Kidney glomerular epithelial cell (primary cell): Measurements from ENCODE around the gene GALNT14.
A peak's percentile ranks its signal among the peaks of the same experiment; 100 is the strongest.

Source experiments
- DNase-seq: peaks from one replicate; lab custom pipeline; 2025; lab: John Stamatoyannopoulos, UW

GALNT14 gene

DNA sequence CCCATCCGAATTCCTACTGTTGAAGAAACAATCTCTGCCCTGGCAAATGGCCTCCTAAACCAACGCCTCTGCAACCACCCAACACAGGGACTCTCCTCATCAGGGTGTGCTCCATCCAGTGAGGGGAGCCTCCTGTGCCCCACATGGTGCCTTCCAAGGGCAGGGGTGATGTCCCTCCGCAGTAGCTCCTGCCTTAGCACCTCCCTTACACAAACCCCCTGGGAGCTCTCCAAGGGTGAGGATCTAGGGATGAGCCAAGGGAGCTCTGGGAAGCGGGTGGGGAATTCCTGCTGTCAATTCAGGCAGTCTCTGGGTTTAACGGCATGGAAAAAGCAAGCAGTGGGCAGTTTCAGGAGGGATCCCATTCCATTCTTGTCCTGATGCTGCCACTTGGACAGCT, 3.8 kb downstream of the GALNT14 start:
- no peak for DNase-seq

DNA sequence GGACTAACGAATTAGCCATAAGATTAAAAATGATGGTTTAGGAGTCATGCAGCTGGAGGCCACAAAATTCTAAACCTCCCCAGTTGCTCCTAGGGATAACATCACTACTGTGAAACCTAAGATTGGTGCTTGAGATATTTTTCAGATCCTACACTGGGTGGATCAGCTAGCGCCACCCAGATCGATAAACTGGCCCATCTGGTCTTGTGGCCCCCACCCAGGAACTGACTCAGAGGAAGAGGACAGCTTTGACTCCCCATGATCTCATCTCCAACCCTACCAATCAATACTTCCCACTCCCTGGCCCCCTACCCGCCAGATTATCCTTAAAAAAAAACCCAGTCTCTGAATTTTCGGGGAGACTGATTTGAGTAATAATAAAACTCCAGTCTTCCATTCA, 5.5 kb downstream of the GALNT14 start:
- no peak for DNase-seq

DNA sequence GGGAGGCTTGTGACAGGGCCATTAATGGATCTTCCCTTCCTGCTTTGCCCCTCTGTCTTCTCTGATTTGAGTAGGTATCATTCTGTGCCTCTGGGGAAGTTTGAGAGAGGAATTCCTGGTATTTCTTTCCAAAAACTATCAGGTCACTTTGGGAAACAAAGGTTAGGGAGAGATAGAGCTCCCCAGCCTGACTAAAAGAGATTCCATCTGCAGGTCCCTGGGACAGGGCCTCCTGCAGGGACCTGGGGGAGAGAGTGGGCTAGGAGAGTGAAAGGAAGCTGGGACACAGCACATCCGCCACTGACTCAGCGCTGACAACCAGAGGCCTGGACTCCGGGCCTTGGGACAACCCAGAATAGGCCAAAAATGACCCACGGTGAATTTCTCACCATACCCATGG, 6.4 kb downstream of the GALNT14 start:
- no peak for DNase-seq

DNA sequence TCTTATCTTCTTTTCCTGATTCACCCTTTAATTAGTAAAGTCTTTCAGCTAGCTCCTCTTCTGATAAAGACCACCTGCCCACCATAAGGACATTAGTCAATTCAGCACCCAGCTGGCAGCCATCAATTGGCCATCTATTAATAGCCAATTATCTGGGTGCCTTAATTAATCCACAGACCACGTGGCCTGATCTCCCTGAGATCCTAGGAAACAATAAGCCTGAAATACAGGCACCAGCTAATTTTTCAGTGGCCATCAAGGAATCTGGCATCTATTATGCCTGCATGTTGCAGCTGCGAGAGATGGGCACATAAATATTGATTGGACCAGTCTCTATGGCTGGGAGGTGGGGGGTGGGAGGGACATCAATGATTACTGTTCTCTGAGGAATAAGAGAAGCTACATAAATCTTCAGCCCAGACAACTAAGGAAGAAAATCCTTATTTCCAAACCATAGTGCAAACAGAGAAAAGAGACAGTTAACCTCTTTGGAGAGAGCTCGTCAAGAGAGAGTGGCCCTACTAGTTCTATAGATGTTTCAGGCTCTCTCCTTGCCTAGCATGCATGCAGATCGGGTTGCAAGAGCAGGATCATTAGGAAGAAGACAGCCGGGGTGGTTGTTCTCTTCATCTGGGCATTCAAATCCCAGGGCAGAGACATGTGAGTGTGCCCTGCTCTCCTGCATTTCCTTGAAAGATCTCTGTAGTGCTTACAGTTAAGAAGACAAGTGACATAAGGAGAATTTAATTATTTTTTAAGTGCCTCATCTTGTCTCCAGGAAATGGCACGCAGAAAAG, 8.7 kb downstream of the GALNT14 start:
- no peak for DNase-seq

DNA sequence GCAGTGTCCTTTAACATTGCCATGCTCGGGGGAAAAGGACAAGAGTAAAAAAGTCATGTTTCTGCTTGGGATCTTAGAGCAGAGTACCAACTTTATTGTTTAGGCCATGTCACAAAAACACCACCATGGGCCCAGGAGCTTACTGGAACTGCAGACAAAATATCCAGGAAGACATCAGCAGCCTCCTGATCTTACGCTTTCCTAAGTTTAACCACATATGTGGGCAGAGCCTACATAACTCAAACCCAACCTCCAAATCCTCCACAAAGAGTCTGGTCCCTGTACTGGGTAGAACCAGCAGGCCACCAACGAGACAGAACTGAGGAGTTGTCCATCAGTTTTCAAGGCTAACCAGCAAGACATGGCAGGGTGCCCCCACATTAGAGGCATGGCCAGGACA, 10.3 kb downstream of the GALNT14 start:
- DNase-seq: peak; percentile 78

DNA sequence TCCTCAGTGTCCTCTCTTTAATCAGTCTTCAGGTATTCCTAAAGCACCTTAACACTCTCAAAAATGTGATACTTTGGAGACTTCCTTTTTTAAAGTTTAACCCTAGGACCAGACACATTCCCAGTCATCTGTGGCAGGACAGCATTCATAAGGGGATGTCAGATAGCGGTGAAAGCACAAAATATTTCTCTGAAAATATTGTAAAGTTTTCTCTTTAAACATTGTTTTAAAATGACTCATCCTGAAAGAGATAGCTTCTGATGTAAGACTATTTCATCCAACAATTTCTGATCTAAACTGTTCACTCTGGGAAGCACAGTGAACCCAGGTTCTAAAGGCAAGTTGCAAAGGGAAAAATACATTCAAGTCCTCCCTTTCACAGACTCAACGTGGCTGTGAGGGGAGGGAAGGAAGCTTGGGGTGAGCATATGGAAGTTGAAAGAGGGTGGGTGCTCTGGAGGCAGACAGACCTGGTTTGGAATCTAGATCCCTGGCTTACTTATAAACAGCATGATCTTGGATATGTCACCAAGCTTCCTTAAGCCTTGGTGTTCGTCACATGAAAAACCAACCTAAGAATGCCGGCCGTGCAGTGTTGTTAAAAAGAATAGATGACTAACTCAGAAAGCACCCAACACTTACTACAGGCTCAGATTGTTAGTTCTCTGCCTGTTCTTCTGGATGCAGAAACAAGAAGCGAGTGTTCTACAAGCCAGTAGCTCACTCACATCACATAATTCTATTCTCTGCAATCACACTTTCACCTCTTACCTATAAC, 12.1 kb downstream of the GALNT14 start:
- peak; percentile 84 for DNase-seq

DNA sequence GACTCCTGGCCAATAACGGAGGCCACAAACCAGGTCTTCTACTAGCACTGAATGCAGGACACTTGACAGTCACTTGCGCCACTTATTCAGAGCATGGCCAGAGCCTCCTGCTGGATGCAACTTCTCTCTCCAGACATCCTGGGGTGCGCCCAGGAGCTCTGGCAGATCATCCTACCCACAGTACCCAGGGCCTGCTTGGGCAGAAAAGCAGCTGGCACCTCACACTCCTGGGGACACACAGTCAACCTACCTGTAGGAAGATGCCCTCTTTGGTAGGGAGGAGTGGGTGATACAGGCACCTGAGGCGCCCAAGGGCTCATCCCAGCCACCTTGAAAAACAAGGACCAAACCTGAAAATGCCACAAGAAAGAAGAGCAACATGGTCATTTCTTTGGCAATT, 13.3 kb downstream of the GALNT14 start:
- DNase-seq: no peak

DNA sequence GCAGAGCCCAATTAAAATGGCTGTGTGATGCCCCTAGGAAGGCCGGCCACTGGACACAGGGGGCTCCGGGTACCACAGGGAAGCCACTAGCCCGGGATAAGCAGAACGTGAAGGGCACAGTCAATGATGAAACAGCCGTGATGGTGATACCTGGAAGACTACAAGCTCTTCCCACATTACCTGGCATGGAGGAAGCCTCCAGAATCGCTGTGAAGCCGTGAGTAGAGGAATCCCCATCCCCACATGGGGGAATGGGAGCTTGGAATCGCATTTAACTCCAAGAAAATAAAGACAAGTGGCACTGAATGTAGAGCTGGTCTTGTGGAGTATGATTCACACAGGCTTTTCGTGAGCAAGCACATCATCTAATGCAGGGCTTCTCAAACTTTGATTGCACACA, 16.1 kb downstream of the GALNT14 start:
- no peak for DNase-seq

DNA sequence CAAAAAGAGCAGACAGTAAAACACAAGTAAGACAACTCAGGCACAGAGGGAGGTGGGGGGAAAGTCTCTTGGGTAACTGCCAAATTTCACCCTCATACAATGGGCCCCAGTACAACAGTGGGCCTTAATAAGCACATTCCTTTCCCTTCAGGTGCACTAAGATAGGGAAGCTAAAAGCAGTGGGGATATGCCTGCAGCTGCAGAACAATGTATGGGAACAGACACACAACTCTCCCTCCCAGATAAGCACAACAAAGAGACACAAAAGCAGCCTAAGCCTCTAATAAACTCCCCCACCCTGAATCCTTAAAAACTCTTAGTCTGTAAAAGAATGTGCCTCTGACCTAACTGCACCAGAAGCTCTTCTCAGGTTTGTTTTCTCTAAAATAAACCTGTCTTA, 24.5 kb downstream of the GALNT14 start:
- DNase-seq: no peak

DNA sequence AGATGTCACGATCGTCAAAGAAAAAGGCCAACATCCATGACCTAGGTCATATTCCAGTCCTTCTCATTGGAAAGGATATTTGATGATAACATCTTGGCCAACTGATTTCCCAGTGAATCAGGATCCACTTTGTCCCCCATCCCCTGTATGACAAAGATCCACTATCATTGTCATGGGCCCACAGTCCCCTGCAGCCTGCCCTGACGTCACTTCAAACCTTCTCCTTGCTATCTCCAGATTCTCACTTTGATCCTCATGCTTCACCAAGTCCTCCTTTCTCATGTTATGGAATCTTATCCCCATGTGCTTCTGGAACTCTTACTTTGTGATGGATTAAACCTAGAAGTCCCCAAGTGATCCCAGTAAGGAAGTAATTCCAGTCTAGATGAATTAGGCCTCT, 25.7 kb downstream of the GALNT14 start:
- DNase-seq: no peak

DNA sequence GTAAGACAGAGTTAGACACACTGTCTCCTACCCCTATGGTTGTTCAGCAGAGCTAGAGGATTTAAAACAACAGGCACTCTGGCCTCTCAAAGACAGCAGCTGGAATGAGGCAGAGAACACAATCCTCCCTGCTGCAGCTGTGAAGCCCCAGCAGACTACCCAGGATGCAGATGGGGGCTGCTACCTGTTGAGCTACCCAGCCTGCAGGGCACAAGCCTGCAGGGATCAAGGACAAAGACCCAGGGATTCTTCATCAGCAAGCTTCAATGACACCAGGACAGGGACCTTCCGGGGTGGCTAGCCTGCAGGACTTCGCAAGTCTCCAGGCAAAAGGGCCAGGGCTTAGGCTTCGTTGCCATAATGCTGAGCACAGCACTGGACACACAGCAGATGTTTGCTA, 27.2 kb downstream of the GALNT14 start:
- DNase-seq: no peak

DNA sequence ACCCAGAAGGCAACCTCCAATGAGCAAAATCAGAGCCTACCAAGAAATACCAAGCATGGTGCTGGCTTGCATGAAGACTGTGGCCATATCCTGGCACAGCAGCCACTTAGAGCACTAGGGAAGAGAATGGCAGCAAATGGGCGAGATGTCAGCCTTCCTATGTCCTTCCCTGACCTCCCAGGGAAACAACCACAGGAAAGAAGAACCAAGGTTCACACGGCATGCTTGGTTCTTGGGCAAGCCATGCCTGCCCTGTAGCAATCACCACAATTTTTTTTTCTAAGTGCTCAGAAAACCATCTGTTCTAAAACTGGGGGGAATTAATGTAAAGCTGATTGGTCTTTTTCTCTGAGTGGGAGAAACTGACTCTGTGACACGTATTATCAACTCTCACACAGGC, 27.8 kb downstream of the GALNT14 start:
- DNase-seq: no peak

DNA sequence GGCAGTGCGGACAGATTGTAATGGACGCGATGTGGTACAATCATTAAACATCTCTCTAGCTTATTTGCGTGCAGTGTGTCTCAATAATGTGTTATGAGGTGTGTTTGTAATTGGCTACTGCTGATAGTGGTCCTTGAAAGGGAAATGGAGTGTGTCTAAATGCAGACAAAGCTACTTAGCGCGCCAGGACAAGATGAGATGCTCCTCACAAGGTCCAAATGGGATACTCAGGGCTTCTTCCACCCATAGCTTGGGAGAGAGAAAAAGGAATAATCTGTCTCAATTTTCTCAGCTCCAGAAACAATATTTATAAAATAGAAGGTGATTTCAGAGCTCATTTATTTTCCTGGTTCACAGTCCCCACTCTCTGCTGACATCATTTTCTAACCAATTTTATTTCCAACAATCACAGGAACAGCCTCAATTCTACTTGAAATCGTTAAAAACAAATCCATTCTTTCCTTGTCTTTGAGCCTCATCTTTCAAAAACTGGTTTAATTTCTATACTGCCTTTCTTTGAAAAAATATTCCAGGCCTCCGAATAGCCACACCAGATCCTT, 28.5 kb downstream of the GALNT14 start:
- no peak for DNase-seq

DNA sequence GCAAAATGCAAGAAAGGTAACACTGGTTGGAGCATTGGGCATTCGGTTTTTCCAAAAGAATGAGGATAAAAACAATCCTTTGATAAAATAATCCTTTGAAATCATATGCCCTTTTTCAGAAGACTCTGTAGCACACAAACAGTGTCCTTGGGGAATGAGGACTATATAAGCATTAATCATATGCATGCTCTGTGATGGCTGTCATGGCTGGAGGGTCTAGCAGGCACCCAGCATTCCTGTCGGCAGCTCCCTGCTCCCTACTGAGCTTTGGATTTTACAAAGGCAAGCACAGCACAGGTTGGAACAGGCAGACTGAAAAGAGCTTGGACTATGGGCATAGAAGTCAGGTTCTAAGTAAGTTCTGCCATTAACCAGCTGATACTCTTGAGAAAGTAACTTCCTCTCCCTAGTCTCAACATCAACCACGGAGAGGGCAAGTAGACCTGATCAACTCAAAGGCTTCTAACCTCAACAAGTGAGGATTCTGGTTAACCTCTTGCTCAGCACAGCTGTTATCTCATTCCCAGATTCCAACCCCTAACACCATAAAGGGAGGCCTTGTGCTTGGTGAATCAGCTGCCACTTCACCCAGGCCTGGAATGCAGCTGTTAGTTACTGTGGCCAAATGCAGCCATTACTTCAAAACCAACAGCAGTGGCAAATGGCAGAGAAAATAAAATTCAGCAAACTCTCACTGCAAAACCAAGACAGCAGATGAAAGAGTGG, 29.5 kb downstream of the GALNT14 start:
- no peak for DNase-seq

DNA sequence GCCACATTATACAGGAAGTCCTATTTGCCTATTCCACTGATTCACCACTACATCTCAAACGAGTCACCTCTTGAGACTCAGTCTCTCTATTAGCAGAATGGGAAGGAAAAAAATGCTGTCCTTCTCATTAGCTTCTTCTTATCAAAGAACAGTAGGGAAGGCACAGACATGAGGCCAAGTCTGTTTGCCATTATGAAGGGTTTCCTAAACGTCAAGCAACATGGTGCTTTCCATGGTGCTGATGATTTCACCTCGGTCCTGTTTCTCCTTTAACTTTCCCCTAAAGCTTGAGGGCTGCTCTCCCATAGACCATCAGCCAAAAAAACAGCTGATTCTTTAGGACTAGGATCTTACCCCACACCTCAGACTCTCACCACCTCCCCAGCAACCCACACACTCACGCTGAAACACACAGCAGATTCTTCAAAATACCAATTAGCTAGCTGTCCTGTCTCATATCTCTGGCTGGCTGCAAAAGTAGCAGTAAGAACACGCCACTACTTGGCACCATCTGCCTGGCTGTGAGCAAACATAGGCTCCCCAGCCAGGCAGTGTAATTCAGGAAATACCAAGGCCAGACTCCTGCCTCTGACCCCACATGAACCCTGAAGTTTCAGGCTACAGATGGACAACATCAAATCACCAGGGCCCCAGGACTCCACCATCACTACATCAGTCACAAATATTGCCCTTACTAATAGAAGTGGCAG, 30.5 kb downstream of the GALNT14 start:
- DNase-seq: no peak

DNA sequence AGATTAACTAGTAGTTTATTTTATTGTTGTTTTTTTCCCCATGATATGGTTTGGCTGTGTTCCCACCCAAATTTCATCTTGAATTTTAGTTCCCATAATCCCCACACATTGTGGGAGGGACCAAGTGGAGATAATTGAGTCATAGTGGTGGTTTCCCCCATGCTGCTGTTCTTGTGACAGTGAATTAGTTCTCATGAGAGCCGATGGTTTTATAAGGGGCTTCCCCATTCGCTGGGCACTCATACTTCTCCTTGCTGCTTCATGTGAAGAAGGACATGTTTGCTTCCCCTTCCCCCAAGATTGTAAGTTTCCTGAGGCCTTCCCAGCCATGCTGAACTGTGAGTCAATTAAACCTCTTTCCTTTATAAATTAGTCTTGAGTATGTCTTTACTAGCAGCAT, 36.5 kb downstream of the GALNT14 start:
- no peak for DNase-seq

DNA sequence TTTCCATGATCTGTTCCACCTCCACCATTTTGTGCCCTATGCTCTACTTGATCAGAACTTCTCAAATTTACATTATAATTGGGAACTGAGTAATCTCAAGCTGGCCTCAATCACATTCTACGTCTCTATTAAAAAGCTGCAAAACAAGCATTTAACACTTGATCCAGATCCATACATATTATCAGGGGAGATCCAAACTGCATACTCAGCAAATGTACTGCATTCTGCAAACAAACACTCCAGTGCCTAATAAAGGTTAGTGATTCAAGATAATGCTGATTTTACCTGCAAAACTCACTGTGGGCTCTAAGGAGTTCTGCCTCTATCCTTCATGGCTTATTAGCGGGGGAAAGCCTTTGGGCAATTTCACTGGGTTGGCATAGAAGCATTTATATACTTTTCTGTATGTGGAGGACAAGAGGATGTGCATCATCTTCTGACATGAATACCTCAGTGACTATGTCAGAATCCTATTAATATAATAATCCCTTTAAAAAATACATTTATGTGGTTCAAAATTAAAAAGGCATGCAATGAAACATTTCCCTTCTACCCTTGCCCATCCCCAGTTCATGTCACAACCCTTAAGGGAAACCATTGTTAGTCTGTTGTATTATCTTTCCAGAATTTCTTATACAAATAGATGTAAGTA, 40.2 kb downstream of the GALNT14 start:
- no peak for DNase-seq

DNA sequence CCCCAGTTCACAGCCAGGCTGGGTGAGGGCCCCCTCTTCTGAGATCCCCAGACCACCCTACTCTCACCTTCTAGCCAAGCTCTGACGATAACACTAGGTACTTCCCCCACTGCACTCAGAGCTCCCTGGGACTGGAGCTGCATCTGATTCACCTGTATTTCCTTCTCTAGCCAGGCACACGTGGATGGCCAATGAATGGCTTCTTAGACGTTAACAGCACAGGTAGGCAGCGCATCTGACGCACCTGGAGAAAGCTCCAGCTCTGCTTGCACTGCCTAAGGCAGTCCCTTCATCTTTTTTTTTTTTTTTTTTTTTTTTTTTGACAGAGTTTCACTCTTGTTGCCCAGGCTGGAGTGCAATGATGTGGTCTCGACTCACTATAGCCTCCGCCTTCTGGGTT, 48.1 kb downstream of the GALNT14 start:
- DNase-seq: no peak

DNA sequence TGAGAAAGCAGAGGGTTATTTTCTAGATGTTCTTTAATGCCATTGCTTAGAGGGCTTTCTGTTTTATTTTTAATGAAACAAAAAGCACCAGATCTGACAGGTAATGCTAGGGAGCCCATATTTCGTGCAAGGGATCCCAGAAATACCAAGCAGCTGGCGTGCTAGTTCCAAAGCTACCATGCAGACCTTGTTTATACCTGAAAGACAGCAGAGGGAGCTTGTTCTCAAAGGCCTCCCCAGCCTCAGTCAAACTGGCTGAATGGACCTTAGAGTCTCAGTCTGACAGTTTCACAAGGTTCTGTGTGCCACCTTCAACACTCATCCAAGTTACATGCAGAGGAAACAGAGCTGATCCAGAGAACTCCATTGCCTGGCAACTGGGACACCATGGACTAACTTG, 48.6 kb downstream of the GALNT14 start:
- DNase-seq: no peak

DNA sequence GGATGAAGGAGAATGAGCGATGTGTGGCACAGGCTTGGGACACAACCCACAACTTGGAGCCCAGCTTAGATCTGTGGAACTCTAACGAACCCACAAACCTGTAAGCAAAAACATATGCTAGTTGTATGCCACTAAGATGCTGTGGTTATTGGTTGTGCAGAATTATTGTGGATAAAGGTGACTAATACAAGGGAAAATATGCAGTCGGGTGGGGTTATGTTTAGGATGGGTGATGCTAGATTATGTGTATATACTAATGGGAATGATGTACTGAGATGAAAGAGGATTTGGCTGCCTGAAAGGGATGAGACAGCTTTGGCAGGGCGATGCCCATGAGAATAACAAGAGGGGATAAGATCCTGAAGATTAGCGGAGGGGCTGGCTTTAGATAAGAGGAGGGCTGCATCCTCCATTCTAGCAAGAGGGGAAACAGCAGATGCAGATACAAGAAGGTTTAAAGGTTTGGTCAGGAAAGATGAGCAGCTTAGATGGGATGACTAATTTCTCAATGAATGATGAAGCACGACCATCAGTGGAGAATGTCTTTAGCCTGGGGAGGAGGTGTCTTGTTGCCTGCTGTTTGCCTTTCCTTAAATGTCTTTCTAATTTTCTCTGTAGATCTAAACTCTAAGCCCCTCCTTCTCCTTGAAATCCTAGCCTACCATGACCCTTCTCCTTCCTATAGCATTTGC, 49.6 kb downstream of the GALNT14 start:
- DNase-seq: peak; percentile 17

DNA sequence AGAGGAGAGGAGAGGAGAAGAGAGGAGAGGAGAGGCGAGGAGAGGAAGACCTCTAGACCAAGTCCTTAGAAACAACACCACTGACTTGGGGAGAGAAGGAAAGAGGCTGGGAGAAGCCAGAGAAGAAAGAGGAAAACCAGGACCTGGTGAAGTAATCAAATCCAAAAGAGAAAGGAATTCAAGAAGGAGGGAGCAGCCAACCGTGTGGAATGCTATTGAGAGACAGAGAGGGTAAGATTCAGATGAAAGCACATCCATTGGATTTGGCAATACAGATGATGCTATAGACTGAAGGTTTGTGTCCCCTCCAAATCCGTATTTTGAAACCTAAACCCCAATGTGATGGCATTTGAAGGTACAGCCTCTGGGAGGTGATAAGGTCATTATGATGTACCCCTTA, 50.7 kb downstream of the GALNT14 start:
- DNase-seq: peak; percentile 85
